DLD1 (cell line): Measurements from ENCODE around the gene NPY.

Experiments
- in situ Hi-C: cut with HindIII; loops from 2 replicates; pipeline ENCODE4 v1.10.0; 2017; ENCODE audit warnings: low sequenced_read_pairs

NPY gene

GRCh38 chr7:24313777-24314176, 29.8 kb downstream of the NPY start:
- in situ Hi-C loops = no loop called here

DNA sequence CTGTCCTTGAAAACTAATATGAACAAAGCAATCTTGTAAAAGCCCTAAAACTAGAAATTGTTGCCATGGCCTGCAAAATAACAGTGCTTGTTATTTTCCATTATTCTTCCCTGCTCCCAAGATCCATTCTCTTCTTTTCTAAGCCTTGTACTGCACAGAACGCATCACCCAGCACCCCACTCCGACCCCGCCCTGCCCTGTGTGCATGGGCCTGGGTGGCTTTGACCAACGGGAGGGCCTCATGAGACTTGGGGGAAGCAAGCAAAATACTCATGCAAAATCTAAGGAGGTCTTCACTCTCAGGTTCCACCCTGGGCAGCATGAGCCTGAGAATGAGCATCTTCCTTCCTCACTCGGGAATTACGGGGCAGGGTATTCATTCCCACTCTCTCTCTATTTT, 32.4 kb downstream of the NPY start:
- in situ Hi-C loops = no loop called here

- in situ Hi-C loops = no loop called here
Observed at GRCh38 chr7:24318326-24318725, 34.3 kb downstream of the NPY start.

- in situ Hi-C loops = no loop called here
Observed at GRCh38 chr7:24319209-24319608, 35.2 kb downstream of the NPY start.

DNA sequence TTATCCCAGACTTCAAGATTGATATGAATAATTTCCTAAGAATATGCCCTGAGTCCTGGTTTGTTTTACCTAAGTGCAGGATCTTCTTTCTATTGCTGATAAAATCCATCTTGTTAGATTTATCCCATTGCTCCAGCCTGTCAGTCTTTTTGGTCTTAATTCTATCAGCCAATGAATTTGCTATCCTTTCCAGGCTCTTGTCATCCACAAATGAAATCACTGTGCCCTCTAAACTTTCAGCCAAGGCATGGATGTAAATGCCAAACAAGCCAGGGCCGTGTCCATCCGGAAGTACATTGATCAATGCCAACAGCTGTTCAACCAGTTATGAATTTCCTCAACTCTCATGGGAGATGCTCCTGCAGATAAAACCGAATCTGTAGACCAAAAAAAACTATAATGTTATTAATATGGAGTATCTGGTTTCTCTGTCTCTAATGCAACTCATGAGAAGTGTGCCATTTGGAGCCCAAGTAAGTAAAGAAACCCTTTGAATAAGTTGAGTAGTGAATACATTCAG, 40.0 kb downstream of the NPY start:
- in situ Hi-C loops = no loop called here

DNA sequence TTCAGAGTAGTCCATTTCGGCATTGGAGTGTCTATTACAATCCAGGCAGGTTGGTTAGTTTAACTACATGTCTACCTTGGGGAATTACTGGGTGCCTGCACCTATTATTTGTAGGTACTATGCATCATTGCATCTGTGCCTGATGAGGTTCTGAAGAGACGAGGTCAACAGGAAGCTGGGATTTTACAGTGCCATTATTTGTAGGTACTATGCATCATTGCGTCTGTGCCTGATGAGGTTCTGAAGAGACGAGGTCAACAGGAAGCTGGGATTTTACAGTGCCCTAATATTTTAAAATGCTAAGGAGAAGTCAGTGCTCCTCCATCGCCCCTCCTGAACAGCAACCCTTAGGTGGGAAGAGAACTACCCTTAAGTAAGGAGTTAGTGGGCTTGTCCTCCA, 41.7 kb downstream of the NPY start:
- in situ Hi-C loops = no loop called here

GRCh38 chr7:24328050-24328449, 44.1 kb downstream of the NPY start:
- in situ Hi-C loops = no loop called here

- in situ Hi-C loops = no loop called here
Observed at GRCh38 chr7:24328894-24329293, 44.9 kb downstream of the NPY start.

DNA sequence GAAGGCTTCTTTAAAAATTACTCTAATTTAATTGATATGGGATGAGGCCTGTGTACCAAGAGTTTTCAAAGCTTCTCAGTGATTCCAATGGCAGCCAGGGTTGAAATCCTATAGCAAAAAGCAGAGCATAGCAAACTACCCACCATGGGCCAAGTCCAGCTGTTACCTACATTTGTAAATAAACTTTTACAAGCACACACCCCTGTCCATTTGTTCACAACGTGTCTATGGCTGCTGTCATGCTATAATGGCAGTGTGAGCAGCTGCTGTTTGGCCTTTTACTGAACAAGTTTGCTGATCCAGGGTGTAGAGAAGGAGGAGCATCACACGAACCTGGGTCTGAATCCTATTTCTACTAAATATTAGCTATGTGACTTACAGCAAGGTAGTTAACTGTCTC, 50.0 kb downstream of the NPY start:
- in situ Hi-C loops = no loop called here

GRCh38 chr7:24334627-24335026, 50.6 kb downstream of the NPY start:
- in situ Hi-C loops = no loop called here

GRCh38 chr7:24336461-24336860, 52.5 kb downstream of the NPY start:
- in situ Hi-C loops = no loop called here

GRCh38 chr7:24337180-24337579, 53.2 kb downstream of the NPY start:
- in situ Hi-C loops = no loop called here

GRCh38 chr7:24339575-24339974, 55.6 kb downstream of the NPY start:
- in situ Hi-C loops = no loop called here

GRCh38 chr7:24340727-24341126, 56.7 kb downstream of the NPY start:
- in situ Hi-C loops = no loop called here
